Stimulated activated CD4-positive, alpha-beta T cell treated with anti-CD3 and anti-CD28 coated beads, TNF-alpha, amount 100 ng/mL, for 48 hours (primary cell): ENCODE data around the gene ADSS2.

Experiments
- DNase-seq, 3 donors: peaks; one replicate each; pipeline ENCODE4 v3.0.0-alpha.2; 2020; ENCODE audit warnings: low read depth in 3 of 3

ADSS2 gene

DNA sequence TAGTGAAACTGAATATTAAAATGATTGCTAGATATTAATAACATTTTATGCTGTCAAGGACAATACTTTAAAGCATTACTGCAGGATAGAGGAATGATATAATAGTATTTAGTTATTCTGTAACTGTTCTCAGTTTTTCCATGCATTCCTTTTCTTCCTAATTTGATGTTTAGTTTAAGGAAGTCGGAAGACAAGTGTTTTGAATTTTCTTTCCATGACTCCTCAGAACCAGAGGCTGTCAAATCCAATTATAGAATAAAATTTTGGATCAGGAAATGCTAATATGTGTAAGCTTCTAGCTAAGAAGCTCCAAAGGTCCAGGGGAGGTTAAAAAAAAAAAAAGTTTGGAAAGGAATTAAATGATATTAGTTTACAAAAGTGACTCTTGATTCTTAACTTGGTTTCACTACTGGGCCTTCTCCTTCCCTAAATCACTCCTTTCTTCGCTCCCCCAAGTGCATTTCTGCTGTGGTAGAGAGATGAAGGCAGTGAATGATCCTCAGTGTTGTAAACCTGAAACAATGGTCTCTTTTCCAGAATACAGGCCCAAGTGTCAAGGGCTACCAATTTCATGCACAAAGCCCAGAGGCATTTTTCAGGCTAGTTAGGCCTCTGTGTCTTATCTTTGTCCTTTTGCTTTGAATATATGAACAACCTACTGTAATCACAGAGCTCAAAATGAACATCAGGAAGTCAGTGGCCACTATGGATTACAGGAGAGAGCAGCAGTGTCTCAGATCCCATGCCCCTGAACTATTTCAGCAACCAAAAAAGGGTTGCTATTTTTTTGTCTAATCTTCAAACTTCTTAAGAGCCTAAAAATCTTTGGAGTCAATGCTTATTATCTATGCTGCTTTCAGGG is 6.2 kb downstream of the ADSS2 start:
- no peak for DNase-seq

DNA sequence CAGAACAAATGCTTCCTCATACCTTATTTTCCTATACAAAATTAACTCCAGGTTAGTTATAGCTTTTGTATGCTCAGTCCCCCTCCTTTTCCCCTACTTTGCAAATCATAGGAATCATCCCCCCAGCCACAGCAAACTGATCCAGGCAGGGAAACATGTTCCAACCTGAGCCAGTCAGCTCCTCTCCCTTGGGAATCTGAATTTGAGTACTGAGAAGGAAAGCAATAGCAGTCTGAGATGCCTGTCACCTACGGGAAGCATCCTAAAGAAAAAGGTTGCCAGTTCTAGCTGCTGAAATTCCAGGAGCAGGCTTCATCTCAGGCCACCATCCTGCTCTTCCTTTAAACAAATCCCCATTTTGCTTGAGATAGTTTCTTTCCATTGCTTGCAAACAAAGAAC is 6.9 kb downstream of the ADSS2 start:
- DNase-seq: no peak

DNA sequence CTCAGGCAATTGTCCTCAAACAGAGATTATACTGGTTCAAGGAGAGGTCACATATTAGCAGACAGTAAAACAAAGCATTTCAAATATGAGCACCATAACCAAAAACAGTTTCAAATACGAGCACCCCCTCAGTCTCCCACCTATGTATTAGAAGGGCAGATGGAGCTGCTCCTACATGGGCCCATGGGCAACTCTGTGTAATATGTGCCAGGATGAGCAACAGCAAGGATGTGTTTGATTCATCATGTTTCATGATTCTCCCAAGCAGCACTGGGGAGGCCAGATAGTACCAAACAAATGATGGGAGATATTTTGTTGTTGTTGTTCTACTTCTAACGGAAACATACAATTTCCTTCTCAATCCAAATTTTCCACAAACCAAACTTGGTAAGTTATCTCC is 8.9 kb downstream of the ADSS2 start:
- DNase-seq: no peak

DNA sequence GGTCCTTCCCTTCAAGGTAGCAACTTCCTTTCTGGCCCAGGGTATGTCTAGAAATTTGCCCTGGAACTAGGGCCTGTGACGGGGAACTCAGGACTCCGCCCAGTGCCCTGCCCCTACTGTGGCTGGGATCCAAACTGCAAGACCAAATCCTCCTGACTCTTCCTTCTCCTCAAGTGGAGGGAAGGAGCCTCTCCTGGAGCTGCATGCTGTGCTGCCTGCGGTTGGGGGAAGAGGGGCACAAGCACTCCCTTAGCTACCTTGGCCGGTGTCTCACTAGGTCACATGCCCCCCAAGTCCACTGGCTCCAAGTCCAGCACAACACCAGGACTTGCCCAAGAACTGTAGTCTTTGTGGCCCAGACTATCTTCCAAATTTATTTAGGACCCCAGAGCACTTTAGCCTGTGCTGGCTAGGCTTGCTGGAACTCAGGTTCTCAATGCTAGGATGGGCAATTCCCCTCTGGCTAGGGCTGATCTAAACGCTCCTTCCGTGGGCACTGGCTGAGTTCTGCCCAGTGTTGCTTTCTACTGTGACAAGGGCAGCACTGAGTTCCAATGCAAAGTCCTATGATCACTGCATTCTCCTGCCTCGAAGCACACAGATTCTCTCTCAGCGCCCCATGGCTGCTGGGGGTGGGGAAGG is 12.2 kb downstream of the ADSS2 start:
- DNase-seq: no peak

DNA sequence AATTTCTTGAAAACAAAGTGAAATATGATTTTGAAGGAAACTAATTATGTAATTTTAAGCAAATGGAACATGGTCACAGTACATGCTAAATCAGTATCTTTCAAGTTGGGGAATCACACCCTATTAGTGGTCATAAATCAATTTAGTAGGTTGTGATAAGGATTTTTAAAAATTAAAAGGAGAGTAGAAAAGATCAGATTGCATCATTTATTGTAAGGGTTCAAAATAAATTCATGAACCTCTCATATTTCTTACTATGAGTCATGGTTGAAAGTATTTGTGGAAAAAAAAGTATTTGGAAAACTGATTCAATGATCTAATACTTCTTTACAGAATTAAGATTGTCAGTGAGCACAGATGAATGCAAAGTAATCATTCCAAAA is 14.6 kb downstream of the ADSS2 start:
- DNase-seq: no peak

DNA sequence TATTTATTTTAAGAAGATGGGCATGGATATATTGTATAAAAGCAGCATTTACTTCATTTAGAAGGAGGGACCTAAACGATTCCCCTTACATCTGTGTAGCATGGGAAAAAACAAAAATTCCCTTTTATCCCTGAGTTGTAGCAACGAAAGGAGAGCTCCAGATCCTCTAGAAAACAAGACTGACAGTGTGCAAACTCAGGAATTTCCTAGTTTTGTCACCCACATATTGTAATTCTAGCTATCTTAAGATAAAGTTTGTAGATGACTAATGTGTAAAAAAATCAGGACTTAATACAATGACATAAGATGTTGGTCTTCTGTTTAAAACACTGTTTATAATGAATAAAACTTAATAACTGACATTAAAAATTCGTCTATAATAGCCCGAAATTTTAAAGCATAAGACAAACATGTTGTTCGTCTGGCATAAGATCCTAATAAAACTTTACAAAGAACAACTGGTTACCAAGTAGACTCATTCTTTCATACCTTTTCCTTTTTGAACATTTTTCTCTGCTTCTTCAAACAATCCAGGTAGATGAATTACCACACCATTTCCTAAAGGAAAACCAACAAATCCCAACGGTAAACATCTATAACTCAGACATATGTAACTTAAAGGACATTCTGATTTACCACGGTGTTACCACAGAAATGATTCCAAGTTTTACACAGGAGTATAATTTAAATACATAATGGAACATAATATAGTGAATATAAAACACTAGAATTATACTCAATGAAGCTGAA is 15.2 kb downstream of the ADSS2 start:
- no peak for DNase-seq

DNA sequence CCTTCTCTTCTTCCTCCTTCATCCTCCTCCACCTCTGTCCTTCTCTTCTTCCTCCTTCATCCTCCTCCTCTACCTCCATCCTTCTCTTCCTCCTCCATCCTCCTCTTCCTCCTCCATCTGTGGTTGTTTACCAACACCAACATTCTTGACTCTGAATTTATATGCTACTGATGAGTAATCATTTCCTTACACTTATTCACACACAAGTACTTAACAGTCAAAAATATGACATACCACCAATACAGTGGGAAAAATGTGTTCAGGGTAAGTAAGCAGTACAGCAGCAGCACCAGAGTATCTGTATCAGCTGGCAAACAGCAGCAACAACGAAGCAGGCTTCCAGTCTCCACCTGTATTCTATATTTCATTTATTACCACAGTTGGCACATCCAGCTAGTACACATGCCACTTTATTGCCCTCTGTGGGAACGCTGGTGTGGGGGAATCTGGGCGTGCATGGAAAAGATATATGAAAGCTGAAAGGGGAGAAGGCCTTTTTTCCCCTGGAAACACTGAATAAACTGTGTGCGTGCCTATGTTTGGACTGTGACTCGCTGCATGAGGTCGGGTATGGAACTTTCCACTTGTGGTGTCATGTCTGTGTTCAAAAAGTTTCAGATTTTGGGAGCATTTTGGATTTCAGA is 16.0 kb downstream of the ADSS2 start:
- peak in 1 of 3 donors; percentile 3 for DNase-seq

DNA sequence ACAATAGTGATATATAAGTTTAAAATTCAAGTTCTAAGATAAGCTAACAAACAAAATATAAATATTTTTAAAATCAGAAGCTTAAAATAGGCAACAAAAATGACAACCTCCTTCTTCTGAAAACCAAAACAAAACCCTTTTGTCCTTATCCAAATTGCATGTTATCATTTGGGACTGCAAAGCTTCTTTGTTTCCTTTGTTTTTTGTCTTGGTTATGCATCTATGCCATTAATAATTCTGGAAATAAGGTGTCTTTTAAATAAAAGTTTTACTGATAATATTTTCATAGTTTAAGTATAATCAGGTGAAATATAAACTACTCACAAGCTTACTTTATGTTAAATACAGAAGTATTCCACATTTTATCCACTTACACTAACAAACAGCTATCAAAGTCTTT is 20.5 kb downstream of the ADSS2 start:
- DNase-seq: no peak

DNA sequence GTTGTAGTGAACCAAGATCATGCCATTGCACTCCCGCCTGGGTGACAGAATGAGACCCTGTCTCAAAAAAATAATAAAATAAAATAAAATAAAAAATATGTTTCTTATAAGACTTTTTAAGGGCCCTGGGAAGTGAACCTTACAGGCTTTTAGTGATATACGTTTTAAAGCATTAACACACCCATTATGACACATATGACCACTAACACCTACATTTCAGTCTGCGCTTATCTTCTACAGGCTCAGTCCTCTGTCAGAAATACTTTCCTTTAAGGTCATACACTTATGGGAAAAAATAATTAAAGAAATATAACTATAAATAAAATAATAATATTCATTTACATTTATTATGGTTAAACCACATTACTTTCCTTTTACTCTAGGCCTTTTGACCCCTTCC is 21.9 kb downstream of the ADSS2 start:
- DNase-seq: no peak

DNA sequence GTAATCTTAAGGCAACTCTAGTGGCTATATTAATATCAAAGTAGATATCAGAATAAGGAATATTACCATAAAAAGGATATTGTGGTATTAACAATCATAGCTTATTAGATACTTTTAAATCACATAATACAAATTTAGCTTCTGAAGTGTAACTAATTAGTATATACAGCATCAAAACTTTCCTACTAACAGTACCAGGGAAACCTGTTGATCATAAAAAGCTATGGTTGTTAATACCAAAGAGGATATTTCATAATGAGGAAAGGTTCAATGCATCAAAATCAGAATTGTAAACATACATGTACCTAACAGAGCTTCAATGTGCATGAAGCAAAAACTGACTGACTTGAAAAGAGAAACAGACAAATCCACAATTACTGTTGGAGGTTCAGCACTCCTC is 24.1 kb downstream of the ADSS2 start:
- DNase-seq: no peak

DNA sequence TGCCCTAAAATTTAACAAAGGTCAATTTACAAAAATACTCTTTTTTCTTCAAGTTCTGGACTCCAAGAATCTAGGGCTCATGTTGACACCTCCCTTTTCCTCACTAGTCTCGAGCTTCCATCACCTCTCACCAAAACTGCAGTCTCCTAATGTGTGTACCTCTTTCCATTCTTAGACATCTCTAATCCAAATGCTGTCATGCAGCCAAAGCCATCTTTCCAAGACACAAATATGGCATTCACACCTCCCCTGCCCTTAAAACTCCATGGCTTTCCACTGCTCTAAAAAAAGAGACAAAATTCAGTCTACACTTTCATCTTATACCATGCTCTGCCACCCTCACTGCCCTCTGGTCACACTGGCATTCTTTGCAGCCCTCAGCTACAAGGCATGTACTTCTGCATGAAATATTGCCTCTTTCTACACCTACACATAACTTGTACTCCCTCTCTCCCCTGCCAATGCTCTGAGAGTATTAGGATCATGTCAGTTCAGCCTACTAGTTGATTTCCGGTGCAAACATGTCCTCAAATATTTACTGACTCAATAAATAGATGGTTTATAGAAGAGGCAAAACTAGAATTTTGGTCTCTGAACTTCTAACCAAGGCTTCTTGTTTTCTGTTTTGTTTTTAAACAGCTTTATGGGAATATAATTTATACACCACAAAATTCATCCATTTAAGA is 26.9 kb downstream of the ADSS2 start:
- no peak for DNase-seq

DNA sequence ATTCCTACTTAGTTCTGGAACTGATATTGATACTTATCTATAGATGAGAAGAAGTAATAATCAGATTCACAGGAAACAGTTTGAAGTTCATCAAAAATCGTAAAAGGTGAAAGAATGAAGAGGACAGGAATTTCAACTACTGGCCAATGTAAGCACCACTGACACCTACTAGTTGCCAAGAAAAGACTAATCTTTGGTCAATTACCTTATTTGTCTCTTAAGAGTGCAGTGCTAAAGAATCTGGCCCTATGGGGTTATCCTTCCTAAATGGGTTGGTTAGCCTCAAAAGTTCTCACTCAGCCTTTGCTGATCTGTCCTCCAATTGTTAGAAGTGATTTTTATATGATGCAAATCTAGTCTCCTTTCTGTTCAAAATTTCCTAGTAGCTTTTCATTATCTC is 29.5 kb downstream of the ADSS2 start:
- no peak for DNase-seq

DNA sequence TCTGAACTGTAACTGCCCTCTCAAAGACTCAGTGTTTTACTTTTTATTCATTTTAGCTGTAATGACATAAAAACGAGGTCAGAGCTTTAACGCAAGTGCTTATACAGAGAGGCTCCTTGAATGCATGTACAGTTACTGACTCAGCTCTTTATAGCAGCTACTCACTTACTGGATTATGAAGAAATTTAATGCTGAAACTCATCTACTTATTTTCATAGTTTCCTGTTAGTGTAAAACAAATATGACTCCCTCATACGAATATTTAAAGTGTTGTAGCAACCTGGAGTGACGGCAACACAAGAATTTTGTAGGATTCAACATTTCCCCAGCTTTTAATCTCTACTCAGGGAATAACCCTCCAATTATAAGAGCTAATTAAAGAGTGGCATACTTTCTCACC is 32.7 kb downstream of the ADSS2 start:
- DNase-seq: no peak

DNA sequence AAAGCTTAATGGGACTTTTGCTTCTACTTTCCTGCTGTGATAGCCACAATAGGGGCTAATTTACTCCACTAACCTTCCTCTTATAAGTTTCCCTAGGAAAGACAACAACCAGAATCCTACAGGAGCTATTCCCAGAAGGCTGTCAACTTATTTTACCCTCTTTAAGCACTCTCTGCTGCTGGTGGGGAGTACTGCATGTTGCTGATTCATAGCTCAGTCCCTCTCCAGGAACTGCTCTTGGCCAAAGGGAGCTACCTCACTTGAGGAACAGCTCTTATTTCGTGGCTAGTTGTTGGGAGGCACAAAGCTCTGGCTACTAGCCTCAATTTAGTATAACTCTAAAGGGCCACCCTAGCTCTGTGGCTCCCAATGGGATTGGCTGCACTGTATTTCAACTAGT is 37.2 kb downstream of the ADSS2 start:
- no peak for DNase-seq

DNA sequence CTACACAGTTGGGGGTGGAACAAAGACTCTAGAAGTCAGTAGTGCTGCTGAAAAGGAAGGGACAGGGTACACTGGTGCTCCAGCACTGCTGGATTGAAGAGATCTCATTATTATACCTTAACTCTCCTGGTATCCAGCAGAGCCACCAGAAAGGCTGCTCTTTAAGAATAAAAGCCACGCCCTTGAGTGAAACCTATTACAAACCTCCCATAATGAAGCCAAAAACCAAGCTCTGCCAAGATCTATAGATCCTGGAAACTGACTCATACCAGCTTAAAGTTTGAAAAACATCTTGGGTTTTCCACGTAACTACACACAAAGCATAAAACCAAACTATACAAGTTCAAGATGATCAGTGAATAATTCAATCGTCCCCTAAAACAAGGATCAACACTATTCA is 38.0 kb downstream of the ADSS2 start:
- no peak for DNase-seq

DNA sequence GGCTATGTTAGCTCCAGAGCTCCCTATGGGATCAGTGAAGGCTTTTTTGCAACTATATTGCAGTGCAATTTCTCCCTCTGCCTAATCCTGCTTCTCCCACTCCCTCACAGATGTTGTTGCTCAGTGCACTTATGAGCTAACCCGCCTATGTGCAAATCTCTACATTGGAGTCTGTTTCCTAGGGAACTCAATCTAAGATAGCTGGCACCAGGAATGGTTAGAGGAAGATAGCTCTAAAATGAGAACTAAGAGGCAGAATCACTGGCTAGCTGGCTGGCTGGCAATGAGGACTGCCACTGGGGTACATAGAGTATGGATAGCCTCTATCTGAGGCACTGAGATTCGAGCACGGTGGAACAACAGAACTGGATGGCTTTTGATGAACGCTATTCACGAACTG is 39.5 kb downstream of the ADSS2 start:
- no peak for DNase-seq

DNA sequence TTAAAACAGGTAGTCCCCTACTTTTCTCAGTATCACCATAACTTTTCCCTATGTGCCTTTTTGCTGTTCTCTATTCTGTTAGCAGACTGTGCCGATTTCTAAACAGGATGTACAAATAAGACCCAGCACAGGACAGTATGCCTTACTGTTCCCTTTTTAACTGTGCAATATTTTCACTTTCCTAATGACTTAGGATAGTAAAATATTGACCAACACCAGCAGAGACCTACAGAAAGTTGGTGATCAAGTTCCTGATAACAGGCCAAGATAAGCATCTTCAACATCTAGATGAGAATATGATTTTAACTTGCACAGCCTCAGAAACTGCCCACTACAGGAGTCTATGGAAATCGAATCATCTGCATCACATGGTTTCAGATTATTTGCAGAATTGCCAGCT is 42.0 kb downstream of the ADSS2 start:
- DNase-seq: no peak

DNA sequence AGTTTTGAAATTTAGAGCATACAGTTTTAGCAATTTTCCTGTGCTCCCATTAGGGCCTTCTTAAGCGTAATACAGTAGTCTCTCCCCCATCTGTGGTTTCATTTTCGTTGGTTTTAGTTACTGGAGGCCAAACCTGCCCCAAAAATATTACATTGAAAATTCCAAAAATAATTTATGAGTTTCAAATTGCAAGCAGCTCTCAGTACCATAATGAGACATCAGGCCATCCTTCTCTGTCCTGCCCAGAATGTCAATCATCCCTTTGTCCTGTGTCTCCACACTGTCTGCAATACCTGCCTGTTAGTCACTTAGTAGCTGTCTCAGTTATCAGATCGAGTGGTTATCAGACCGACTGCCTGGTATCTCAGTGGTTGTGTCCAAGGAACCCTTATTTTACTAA is 45.4 kb downstream of the ADSS2 start:
- no peak for DNase-seq

DNA sequence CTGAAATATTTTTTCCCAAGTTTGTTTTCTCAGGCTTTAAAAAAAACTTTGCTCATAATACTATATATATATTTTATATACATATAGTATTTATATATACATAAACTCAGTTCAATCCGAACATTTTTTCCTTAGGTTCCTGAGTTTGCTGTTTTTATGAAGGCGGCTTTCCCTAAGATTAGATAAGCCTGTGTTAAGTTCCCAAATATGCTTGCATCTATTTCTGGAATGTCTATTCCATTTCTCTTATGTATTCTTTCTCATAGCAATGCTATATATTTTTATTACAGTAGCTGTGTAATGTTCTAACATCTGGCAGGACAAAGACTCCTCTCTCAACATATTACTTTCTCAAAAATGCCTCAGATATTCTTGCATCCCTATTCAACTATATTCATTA is 45.9 kb downstream of the ADSS2 start:
- DNase-seq: no peak

DNA sequence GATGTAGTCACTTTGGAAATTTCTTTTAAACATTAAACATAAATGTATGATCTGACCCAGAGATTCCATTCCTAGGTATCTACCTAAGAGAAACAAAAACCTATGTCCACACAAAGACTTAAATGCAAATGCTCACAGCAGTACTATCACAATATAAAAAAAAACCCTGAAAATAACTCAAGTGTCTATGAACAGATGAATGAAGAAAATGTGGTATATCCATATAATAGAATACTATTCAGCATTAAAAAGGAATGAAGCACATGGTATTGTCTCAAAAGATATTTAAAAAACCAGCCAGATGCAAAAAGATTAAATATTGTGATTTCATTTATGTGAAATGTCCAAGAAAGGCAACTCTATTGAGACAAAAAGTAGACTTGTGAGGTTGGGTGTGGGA is 48.3 kb downstream of the ADSS2 start:
- DNase-seq: no peak

DNA sequence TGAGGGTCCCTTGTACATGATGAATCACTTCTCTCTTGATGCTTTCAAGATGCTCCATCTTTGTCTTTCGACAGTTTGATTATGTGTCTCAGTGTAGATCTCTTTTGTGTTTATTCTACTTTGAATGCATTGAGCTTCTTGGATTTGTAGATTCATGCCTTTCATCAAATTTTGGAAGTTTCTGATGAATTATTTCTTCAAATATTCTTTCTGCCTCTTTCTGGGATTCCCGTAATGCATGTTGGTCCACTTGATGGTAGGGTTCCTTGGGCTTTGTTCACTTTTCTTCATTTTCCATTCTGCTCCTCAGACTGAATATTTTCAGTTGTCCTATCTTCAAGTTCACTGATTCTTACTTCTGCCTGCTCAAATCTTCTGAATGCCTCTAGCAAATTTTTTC is 50.7 kb downstream of the ADSS2 start:
- no peak for DNase-seq

DNA sequence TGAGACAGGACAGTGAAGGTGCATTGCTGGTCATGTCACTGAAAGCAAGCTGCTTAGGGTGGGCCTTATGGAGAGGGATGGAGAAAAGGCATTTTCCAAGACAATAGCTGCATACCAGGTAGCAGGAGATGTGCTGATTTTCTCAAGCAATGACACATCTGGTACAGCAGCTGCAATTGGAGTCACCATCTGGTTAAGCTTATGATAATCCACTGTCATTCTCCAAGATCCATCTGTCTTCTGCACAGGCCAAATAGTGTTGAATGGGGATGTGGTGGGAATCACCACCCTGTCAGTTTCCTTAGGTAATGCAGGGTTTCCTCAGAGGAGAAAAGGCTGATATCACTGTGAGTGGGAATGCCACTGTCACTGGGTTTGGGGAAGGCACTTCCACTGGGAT is 54.6 kb downstream of the ADSS2 start:
- no peak for DNase-seq
